Activated CD4-positive, CD25-positive, alpha-beta regulatory T cell (primary cell): ENCODE measurements around the gene EPHX1.

Experiments used
- DNase-seq, 4 experiments: peaks; one replicate each; lab custom pipeline; 2025; lab: John Stamatoyannopoulos, UW

The EPHX1 gene

GRCh38 chr1:225861834-225862580, 52.1 kb downstream of the EPHX1 start:
- DNase-seq, result no peak

- no peak for DNase-seq
These were observed 52.6 kb downstream of the EPHX1 start for GRCh38 chr1:225862581-225862950.

GRCh38 chr1:225863167-225863566, 53.2 kb downstream of the EPHX1 start:
- no peak for DNase-seq

GRCh38 chr1:225865514-225865913, 55.6 kb downstream of the EPHX1 start:
- DNase-seq, result no peak

- DNase-seq, result peak; percentile 18 to 48 (median 42)
These were observed 56.3 kb downstream of the EPHX1 start for GRCh38 chr1:225866061-225866837.

DNA sequence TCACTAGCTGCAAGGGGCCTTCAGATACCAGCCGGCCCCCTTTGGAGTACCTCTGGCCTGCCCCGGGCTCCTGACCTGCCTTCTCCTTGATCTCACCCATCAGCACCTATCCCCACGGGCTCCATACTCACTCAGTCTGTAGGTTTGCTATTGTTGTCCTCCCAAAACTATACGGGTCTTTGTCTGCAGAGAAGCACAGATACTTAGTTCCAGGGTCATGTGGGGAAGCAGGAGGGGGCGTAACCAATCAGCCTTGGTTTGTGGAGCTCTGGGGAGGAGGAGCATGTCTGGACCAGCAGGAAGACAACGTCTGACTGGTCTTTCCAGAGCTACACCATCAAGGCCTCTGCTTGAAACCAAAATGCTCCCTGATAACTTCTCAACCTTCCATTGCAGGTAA, 57.1 kb downstream of the EPHX1 start:
- no peak for DNase-seq

- DNase-seq, result no peak
These were observed 58.9 kb downstream of the EPHX1 start for GRCh38 chr1:225868631-225869330.

GRCh38 chr1:225870911-225871310, 61.0 kb downstream of the EPHX1 start:
- no peak for DNase-seq

- DNase-seq, result no peak
These were observed 61.6 kb downstream of the EPHX1 start for GRCh38 chr1:225871359-225872074.

GRCh38 chr1:225872075-225872430, 62.1 kb downstream of the EPHX1 start:
- DNase-seq, result no peak

DNA sequence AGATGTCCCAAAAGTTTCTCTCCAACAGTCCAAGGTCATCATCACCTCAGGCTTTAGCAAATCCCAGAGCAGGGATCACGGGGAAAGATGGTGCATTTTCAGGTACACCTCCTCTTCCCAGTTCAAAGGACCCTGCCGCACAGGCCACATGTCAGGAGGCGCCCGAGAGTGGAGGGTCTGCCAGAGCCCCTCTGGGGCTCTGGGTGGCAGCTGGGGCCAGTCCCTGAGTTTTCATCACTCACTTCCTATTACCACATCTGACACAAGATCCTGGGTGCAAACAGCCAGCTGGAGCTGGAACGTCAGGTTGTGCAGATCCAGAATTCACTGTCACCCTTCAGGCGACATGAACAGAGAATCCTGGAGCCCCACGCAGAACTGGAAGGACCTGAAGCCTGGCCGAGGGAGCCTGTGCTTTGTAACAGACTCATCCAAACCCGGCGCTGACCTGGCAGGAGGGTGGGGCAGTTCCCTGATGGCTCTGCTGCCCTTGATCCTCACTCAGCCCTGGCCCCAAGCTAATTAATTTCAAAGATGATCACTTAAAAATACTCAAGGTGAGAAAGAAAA, 63.4 kb downstream of the EPHX1 start:
- no peak for DNase-seq

DNA sequence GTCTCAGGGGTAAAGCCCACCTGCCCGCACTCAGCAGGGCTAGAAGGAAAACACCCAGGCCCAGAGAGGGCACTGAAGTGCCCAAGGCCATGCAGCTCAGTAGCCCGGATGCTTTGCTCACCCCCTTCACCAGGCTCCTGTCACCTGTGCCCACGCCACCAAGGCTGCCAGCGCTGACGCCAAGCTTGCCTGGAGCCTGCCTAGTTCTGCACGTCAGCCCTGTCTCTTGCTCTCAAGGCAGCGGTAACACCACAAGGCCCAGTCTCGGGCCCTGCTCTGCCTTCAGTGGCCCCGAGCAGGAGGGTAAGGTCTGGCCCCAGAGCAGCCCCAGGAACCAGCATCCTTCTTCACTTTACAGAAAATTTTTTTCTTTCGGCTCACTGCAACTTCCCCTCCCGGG, 64.5 kb downstream of the EPHX1 start:
- no peak for DNase-seq

DNA sequence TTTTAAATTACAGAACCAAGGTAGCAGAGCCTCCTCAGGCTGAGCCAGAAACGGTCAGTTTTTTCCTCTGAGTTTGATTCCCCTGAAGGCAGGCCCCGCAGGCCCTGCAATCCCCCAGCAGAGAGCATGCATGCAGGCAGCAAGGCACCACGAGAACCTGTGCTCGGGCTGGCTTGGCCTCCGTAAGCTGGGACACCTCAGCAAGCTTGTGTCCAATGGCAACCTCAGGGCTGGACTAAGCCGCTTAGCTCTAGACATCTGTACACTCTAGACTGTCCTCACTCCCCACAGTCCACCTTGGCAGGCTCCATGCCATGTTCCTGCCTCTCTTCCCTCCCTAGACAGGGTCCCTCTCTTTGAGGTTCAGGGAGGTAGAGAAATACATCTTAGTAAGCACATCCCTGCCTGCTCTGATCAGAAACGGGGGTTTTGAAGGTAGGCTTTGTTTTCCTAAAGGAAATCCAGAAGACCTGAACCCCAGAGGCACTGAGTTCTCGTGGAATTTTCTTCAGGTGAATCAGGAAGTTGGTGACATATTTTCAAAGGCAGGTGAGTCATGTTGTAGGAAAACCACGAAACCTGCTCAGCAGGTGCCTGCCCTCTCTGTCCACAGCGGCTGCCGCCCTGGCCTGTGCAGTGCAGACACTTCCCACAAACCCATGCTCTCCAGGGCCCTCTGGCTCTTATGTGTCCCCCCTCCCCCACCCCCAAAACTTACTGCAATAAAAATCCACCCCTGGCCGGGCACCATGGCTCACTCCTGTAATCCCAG, 65.3 kb downstream of the EPHX1 start:
- DNase-seq, result no peak

GRCh38 chr1:225876900-225877510, 67.1 kb downstream of the EPHX1 start:
- no peak for DNase-seq

DNA sequence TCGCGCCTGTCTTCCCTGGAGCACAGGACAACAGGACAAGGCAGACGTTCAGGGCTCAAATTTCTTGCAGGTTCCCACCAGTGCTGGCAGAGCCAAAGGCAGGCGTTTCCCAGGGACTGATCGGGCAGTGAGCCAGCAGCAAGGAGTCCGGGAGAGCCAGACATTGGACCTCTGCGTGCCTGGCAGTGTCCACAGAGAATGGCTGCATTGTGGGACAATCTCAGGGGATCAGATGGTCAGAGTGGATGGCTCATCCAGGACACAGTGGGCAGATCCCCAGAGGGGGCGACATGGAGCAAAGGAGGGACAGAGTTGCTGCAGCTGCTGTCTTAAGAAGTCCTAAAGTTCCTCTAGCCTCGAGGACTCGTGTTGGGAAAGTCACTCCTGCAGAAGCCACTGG, 67.7 kb downstream of the EPHX1 start:
- peak in 1 of 4 experiments; percentile 10 for DNase-seq

- DNase-seq, result no peak
These were observed 68.4 kb downstream of the EPHX1 start for GRCh38 chr1:225878282-225878681.

GRCh38 chr1:225879521-225880221, 69.7 kb downstream of the EPHX1 start:
- peak in 1 of 4 experiments; percentile 10 for DNase-seq

- DNase-seq, result no peak
These were observed 70.3 kb downstream of the EPHX1 start for GRCh38 chr1:225880222-225880588.

GRCh38 chr1:225880636-225881035, 70.7 kb downstream of the EPHX1 start:
- DNase-seq, result no peak
